CD14-positive monocyte (primary cell): ENCODE measurements around the gene IFI27L2. TPM values are rescaled to one million over a fixed set of nuclear protein-coding genes. Genes with fewer than 3 reads are reported as not detected.
A peak's percentile ranks its signal among the peaks of the same experiment; 100 is the strongest.

Experiments
- DNase-seq, 3 donors: peaks; one replicate each; pipeline ENCODE4 v3.0.0-alpha.2; 2011 to 2022
- H2AFZ ChIP-seq: 2 replicates; pipeline ENCODE4 v1.6.0; 2012; ENCODE audit warnings: mild to moderate bottlenecking, low read depth, low read length, inconsistent platforms; ENCODE audit not compliant: insufficient read depth, poor library complexity, severe bottlenecking
- H3K27ac ChIP-seq, 2 donors: 1 replicate in 1 of 2; 2 replicates in 1 of 2; pipeline ENCODE4 v1.5.1; 2012 to 2013; ENCODE audit warnings: low read length in 2 of 2, control low read depth in 1 of 2, inconsistent platforms in 1 of 2, low read depth in 1 of 2, mild to moderate bottlenecking in 1 of 2
- H3K27me3 ChIP-seq, 2 donors: one replicate each; pipeline versions ENCODE4 v1.6.0 to v1.6.1; 2011 to 2013; ENCODE audit warnings: low read length in 2 of 2; ENCODE audit not compliant: control insufficient read depth in 2 of 2, insufficient read depth in 2 of 2
- H3K36me3 ChIP-seq, 2 donors: replicated peaks in 1 of 2; 1 replicate in 1 of 2; 2 replicates in 1 of 2; pipeline versions ENCODE4 v1.5.1 to v1.6.1; 2012 to 2013; ENCODE audit warnings: low read length in 2 of 2, control low read depth in 1 of 2, inconsistent platforms in 1 of 2, mild to moderate bottlenecking in 1 of 2; ENCODE audit not compliant: insufficient read depth in 2 of 2, control insufficient read depth in 1 of 2
- H3K4me1 ChIP-seq, 2 donors: 1 replicate in 1 of 2; 2 replicates in 1 of 2; pipeline versions ENCODE4 v1.5.1 to v1.6.1; 2012 to 2013; ENCODE audit warnings: low read length in 2 of 2, control low read depth in 1 of 2, inconsistent platforms in 1 of 2, mild to moderate bottlenecking in 1 of 2, moderate library complexity in 1 of 2; ENCODE audit not compliant: insufficient read depth in 2 of 2, control insufficient read depth in 1 of 2
- H3K4me2 ChIP-seq: replicated peaks from 2 replicates; pipeline ENCODE3; 2012; ENCODE audit warnings: low read length, moderate library complexity, mild to moderate bottlenecking; ENCODE audit not compliant: poor library complexity, severe bottlenecking; ENCODE audit errors: extremely low read depth
- H3K4me3 ChIP-seq, 3 experiments: fragments of 200-600 bp in 1 of 3; sonication (generic) in 1 of 3; replicated peaks in 1 of 3; 1 replicate in 2 of 3; 2 replicates in 1 of 3; pipeline ENCODE4 v1.5.1; 2011 to 2013; ENCODE audit warnings: low read length in 3 of 3, mild to moderate bottlenecking in 3 of 3, control low read depth in 2 of 3, low read depth in 2 of 3, inconsistent platforms in 1 of 3, moderate library complexity in 1 of 3
- H3K79me2 ChIP-seq: 2 replicates; pipeline ENCODE4 v1.6.0; 2012; ENCODE audit warnings: mild to moderate bottlenecking, control low read depth, inconsistent platforms, low read length, moderate library complexity; ENCODE audit not compliant: insufficient read depth
- H3K9ac ChIP-seq: 2 replicates; pipeline ENCODE4 v1.6.0; 2017; ENCODE audit warnings: low read length, mild to moderate bottlenecking; ENCODE audit not compliant: insufficient read depth, poor library complexity, severe bottlenecking
- H3K9me3 ChIP-seq, 2 donors: replicated peaks in 1 of 2; 1 replicate in 1 of 2; 2 replicates in 1 of 2; pipeline versions ENCODE4 v1.5.1 to v1.6.1; 2012 to 2013; ENCODE audit warnings: low read length in 2 of 2, control low read depth in 1 of 2; ENCODE audit not compliant: control insufficient read depth in 1 of 2, insufficient read depth in 1 of 2
- H4K20me1 ChIP-seq: 2 replicates; pipeline ENCODE4 v1.6.0; 2012; ENCODE audit warnings: mild to moderate bottlenecking, low read length, control low read depth, moderate library complexity; ENCODE audit not compliant: insufficient read depth
- H3K27ac Mint-ChIP-seq, 7 donors: one replicate each; pipeline ENCODE4 v1.8.0; 2020; ENCODE audit warnings: mild to moderate bottlenecking in 7 of 7, mixed read lengths in 7 of 7, moderate library complexity in 6 of 7, inconsistent platforms in 2 of 7
- H3K27me3 Mint-ChIP-seq, 3 donors: one replicate each; pipeline ENCODE4 v1.8.0; 2021 to 2022; ENCODE audit warnings: low read depth in 3 of 3, mild to moderate bottlenecking in 3 of 3, mixed read lengths in 3 of 3, moderate library complexity in 3 of 3, inconsistent platforms in 1 of 3
- H3K36me3 Mint-ChIP-seq, 2 donors: one replicate each; pipeline ENCODE4 v1.8.0; 2020; ENCODE audit warnings: mixed read lengths in 2 of 2, inconsistent platforms in 1 of 2, mild to moderate bottlenecking in 1 of 2
- H3K4me1 Mint-ChIP-seq: one replicate; pipeline ENCODE4 v1.8.0; 2020; ENCODE audit warnings: mild to moderate bottlenecking, mixed read lengths
- H3K4me3 Mint-ChIP-seq, 2 donors: one replicate each; pipeline ENCODE4 v1.8.0; 2020; ENCODE audit warnings: mild to moderate bottlenecking in 2 of 2, mixed read lengths in 2 of 2, moderate library complexity in 1 of 2
- H3K9me3 Mint-ChIP-seq, 7 donors: one replicate each; pipeline ENCODE4 v1.8.0; 2020 to 2022; ENCODE audit warnings: mixed read lengths in 7 of 7, mild to moderate bottlenecking in 6 of 7, moderate library complexity in 6 of 7, inconsistent platforms in 2 of 7
- CTCF ChIP-seq: fragments of 200-600 bp; IDR thresholded peaks from one replicate; pipeline ENCODE4 v1.8.0; 2022; ENCODE audit warnings: antibody characterized with exemption, mild to moderate bottlenecking
- WGBS: methylation state at CpG from one replicate; pipeline ENCODE4 v1.1.5; 2013; ENCODE audit warnings: missing lambda C conversion rate; ENCODE audit not compliant: insufficient coverage; 5-methylcytosine and 5-hydroxymethylcytosine counted together
- intact Hi-C, 2 donors: fragments of 100-400 bp; cut with micrococcal nuclease; formaldehyde crosslinking; loops; one replicate each; pipeline versions ENCODE4 v1.15.0 to v1.15.1; 2023
- polyA plus RNA-seq, 3 donors: library from polyadenylated mRNA; depleted of rRNA in 1 of 3; unstranded in 2 of 3; stranded (reverse) in 1 of 3; fragments of 300-500 nt in 2 of 3; fragments of >200 nt in 1 of 3; fragmentation: Illumina TruSeq in 2 of 3; gene quantifications; 1 replicate in 2 of 3; 2 replicates in 1 of 3; pipeline ENCODE4 v1.2.3, GENCODE V29; 2012 to 2021

Gene IFI27L2
- polyA plus RNA-seq, 3 donors: 55.4 to 156 (median 96.1) TPM

GRCh38 chr14:94113073-94113472 is 16.3 kb downstream of the IFI27L2 start:
- peaks cover 10% of the 10 kb centered on the region in 2 donors for H3K4me1 ChIP-seq

GRCh38 chr14:94112513-94113063 is 16.8 kb downstream of the IFI27L2 start:
- peaks cover 0 to 5% (median 0%) of the 10 kb centered on the region in 7 donors for H3K9me3 Mint-ChIP-seq
- no peaks in the 10 kb centered on the region for H4K20me1 ChIP-seq
- peaks cover 15% of the 10 kb centered on the region for H3K4me1 Mint-ChIP-seq
- no peaks in the 10 kb centered on the region for H3K36me3 ChIP-seq
- no peak for DNase-seq
- H3K4me1 ChIP-seq: peaks cover 10% of the 10 kb centered on the region in 2 donors
- no peak overlapping the region for H3K4me3 ChIP-seq
- no peak overlapping the region for H2AFZ ChIP-seq
- H3K27me3 ChIP-seq: no peaks in the 10 kb centered on the region
- H3K27ac ChIP-seq: no peak overlapping the region
- TF ChIP-seq CTCF: no peak
- peak overlapping the region in 1 of 7 donors; percentile 23 for H3K27ac Mint-ChIP-seq
- peaks cover 5 to 19% (median 11%) of the 10 kb centered on the region in 3 donors for H3K27me3 Mint-ChIP-seq
- no peak overlapping the region for H3K4me3 Mint-ChIP-seq
- intact Hi-C loops: no loop called here
- whole genome bisulfite sequencing: 76% methylated on average over 4 of the region's 6 CpGs
- no peaks in the 10 kb centered on the region for H3K9me3 ChIP-seq
- peaks cover 0 to 1% of the 10 kb centered on the region in 2 donors for H3K36me3 Mint-ChIP-seq
- H3K4me2 ChIP-seq: no peak overlapping the region
- no peak overlapping the region for H3K9ac ChIP-seq
- H3K79me2 ChIP-seq: no peaks in the 10 kb centered on the region

More at GRCh38 chr14:94113073-94113472, 16.3 kb downstream of the IFI27L2 start:
- Mint-ChIP-seq H3K4me1 (peaks cover 15% of the 10 kb centered on the region), H3K27me3 (peaks cover 6 to 22% (median 13%) of the 10 kb centered on the region in 3 donors), H3K4me3 (no peak overlapping the region), H3K9me3 (peaks cover 0 to 3% (median 0%) of the 10 kb centered on the region in 7 donors), H3K36me3 (no peaks in the 10 kb centered on the region), H3K27ac (no peak overlapping the region)
- Histone ChIP-seq H3K9ac (no peak overlapping the region), H3K9me3 (no peaks in the 10 kb centered on the region), H3K4me3 (no peak overlapping the region), H3K27me3 (no peaks in the 10 kb centered on the region), H3K36me3 (no peaks in the 10 kb centered on the region), H2AFZ (no peak overlapping the region), H3K4me2 (no peak overlapping the region), H3K79me2 (no peaks in the 10 kb centered on the region), H3K27ac (no peak overlapping the region), H4K20me1 (no peaks in the 10 kb centered on the region)
- DNase-seq: no peak
- no peak for TF ChIP-seq CTCF
- intact Hi-C loops: no loop called here
- WGBS: 100% methylated on average over 1 of the region's 7 CpGs
